ENCODE data around the gene SNX8. TPM values are rescaled to one million over a fixed set of nuclear protein-coding genes. Genes with fewer than 3 reads are reported as not detected.

Gene SNX8
- total and polyA plus RNA-seq, 2 of the 13 experiments (the other 11 are each of a cell fraction or from before 2014, with no cell fraction given), result 20.6 to 45.2 TPM

- TF ChIP-seq TRIM22 (IDR thresholded peaks at IDR 0.05), result no peak
- TF ChIP-seq HMGA1 (CRISPR knock-in tag; conservative IDR thresholded peaks at IDR 0.05), result no peak
- TF ChIP-seq ZNF143 (CRISPR knock-in tag; IDR thresholded peaks at IDR 0.05), result no peak
- no peak for TF ChIP-seq ZNF558 (CRISPR knock-in tag; IDR thresholded peaks at IDR 0.05; ENCODE audit: borderline replicate concordance)
- TF ChIP-seq ZMYM2 (CRISPR knock-in tag; IDR thresholded peaks at IDR 0.05), result peak; percentile 59; the same call in 1 of the 2 replicates
- TF ChIP-seq JARID2 (CRISPR knock-in tag; IDR thresholded peaks at IDR 0.05; ENCODE audit: insufficient replicate concordance), result no peak
- TF ChIP-seq MTF2 (CRISPR knock-in tag; IDR thresholded peaks at IDR 0.05; ENCODE audit: borderline replicate concordance), result no peak
- no peak for TF ChIP-seq MED13 (CRISPR knock-in tag; IDR thresholded peaks at IDR 0.05)
- peak; percentile 2; the same call in 1 of the 2 replicates for TF ChIP-seq ZBTB2 (CRISPR knock-in tag; IDR thresholded peaks at IDR 0.05; ENCODE audit: low read depth)
- TF ChIP-seq NFYB (CRISPR knock-in tag; IDR thresholded peaks at IDR 0.05), result no peak
- no peak for TF ChIP-seq SNAPC4 (CRISPR knock-in tag; IDR thresholded peaks at IDR 0.05)
- TF ChIP-seq SMARCC2 (IDR thresholded peaks at IDR 0.05), result no peak
- TF ChIP-seq ZNF121 (CRISPR knock-in tag; IDR thresholded peaks at IDR 0.05), result 0 out of 2 replicates have a peak, but pooled peaks have one; percentile 3
- no peak for TF ChIP-seq ZNF75D (CRISPR knock-in tag; IDR thresholded peaks at IDR 0.05; ENCODE audit: borderline replicate concordance)
- TF ChIP-seq ZSCAN30 (CRISPR knock-in tag; IDR thresholded peaks at IDR 0.05), result 0 out of 2 replicates have a peak, but pooled peaks have one; percentile 38
- no peak for TF ChIP-seq ZNF781 (CRISPR knock-in tag; IDR thresholded peaks at IDR 0.05; ENCODE audit: borderline replicate concordance, not compliant biosample characterization)
- no peak for TF ChIP-seq PATZ1 (CRISPR knock-in tag; IDR thresholded peaks at IDR 0.05)
These were observed 39.1 kb upstream of the SNX8 start (continued) for GRCh38 chr7:2353113-2353935.

Measured in HepG2 (cell line).